K562 (cell line): ENCODE results near the gene CD93. TPM values are rescaled to one million over a fixed set of nuclear protein-coding genes. Genes with fewer than 3 reads are reported as not detected.

Source experiments
- ATAC-seq: fragments of 200-7000 bp; cut with Tn5 transposase; 3 replicates; pipeline ENCODE4 v1.9.1; 2020; ENCODE audit warnings: moderate library complexity
- BruUV-seq: library from RNA; stranded (reverse); fragments of 400-500 nt; replicated peaks from 2 replicates; lab custom pipeline; 2021; lab: Mats Ljungman, UMichigan
- CTCF ChIA-PET: fragments of 300-600 bp; formaldehyde crosslinking; extraction: SDS; loops from one replicate; lab custom pipeline; 2021; ENCODE audit warnings: low intra/inter-chr PET ratio; lab: Yijun Ruan, JAX
- POLR2A ChIA-PET: fragments of 300-600, 350-650 bp; sonication (Branson Sonifier 250); formaldehyde crosslinking; extraction: SDS; loops from one replicate; lab custom pipeline; 2021; ENCODE audit warnings: antibody characterized with exemption, inconsistent platforms; lab: Yijun Ruan, JAX
- DNase-seq, 4 experiments: peaks; one replicate each; pipeline versions ENCODE4 v3.0.0 to v3.0.0-alpha.2; 2011 to 2018; ENCODE audit warnings: low spot score in 3 of 4, mixed read lengths in 3 of 4; ENCODE audit errors: extremely low read depth in 1 of 4
- FAIRE-seq: peaks from 2 replicates; lab custom pipeline; 2011; peaks lifted over from hg19 to GRCh38; lab: Jason Lieb, UNC
- H2AFZ ChIP-seq: 2 replicates; pipeline ENCODE4 v1.6.0; 2011; ENCODE audit warnings: low read depth, low read length, control low read depth, inconsistent platforms
- H3K27ac ChIP-seq: fragments of 200-600 bp; 3 replicates; pipeline ENCODE4 v1.8.0; 2011; ENCODE audit warnings: low read depth, mild to moderate bottlenecking, control low read depth, inconsistent platforms, low read length, moderate library complexity, mixed read lengths; ENCODE audit errors: extremely low read depth
- H3K27me3 ChIP-seq, 2 experiments: fragments of 300-600 bp in 1 of 2; 2 replicates in 1 of 2; 3 replicates in 1 of 2; pipeline versions ENCODE4 v1.6.0 to v1.8.0; 2011; ENCODE audit warnings: inconsistent platforms in 2 of 2, low read length in 2 of 2, mild to moderate bottlenecking in 1 of 2, mixed read lengths in 1 of 2, moderate library complexity in 1 of 2; ENCODE audit not compliant: control insufficient read depth in 2 of 2, insufficient read depth in 2 of 2
- H3K36me3 ChIP-seq: fragments of 300-600 bp; 3 replicates; pipeline ENCODE4 v1.8.0; 2011; ENCODE audit warnings: mild to moderate bottlenecking, low read length, inconsistent platforms; ENCODE audit not compliant: control insufficient read depth, insufficient read depth
- H3K4me1 ChIP-seq, 2 experiments: fragments of 200-600 bp in 1 of 2; replicated peaks in 1 of 2; 2 replicates in 1 of 2; 3 replicates in 1 of 2; pipeline versions ENCODE4 v1.5.1 to v1.8.0; 2011; ENCODE audit warnings: inconsistent platforms in 2 of 2, low read length in 2 of 2, mild to moderate bottlenecking in 1 of 2, mixed read lengths in 1 of 2, moderate library complexity in 1 of 2; ENCODE audit not compliant: control insufficient read depth in 2 of 2, insufficient read depth in 2 of 2
- H3K4me2 ChIP-seq: 2 replicates; pipeline ENCODE4 v1.6.1; 2011; ENCODE audit warnings: low read length, control low read depth, inconsistent platforms, mixed read lengths; ENCODE audit not compliant: insufficient read depth
- H3K4me3 ChIP-seq: fragments of 200-600 bp; sonication (generic), shearing (Covaris generic); 2 replicates; pipeline ENCODE4 v1.5.1; 2016; ENCODE audit warnings: control low read depth, inconsistent platforms
- H3K79me2 ChIP-seq: fragments of 200-600 bp; 3 replicates; pipeline ENCODE4 v1.8.0; 2011; ENCODE audit warnings: low read length, inconsistent platforms; ENCODE audit not compliant: control insufficient read depth, insufficient read depth
- H3K9ac ChIP-seq, 2 experiments: 2 replicates each; pipeline versions ENCODE4 v1.6.0 to v1.6.1; 2011; ENCODE audit warnings: low read depth in 2 of 2, low read length in 2 of 2, control low read depth in 1 of 2, inconsistent platforms in 1 of 2, mild to moderate bottlenecking in 1 of 2, mixed read lengths in 1 of 2; ENCODE audit not compliant: insufficient read depth in 1 of 2
- H3K9me1 ChIP-seq: one replicate; pipeline ENCODE4 v1.6.0; 2011; ENCODE audit warnings: inconsistent platforms, mild to moderate bottlenecking, low read length, moderate library complexity; ENCODE audit not compliant: control insufficient read depth, insufficient read depth
- H3K9me3 ChIP-seq: replicated peaks from 2 replicates; pipeline ENCODE4 v1.5.1; 2011; ENCODE audit warnings: low read depth, low read length, inconsistent platforms; ENCODE audit not compliant: control insufficient read depth, insufficient read depth
- H4K20me1 ChIP-seq: replicated peaks from 2 replicates; pipeline ENCODE4 v1.6.1; 2011; ENCODE audit warnings: low read length, inconsistent platforms, mixed read lengths; ENCODE audit not compliant: control insufficient read depth, insufficient read depth
- E2F6 ChIP-seq, 2 experiments: IDR thresholded peaks; 2 replicates each; pipeline ENCODE4 v1.6.1; 2011; ENCODE audit warnings: borderline replicate concordance in 1 of 2, control low read depth in 1 of 2, low read depth in 1 of 2, low read length in 1 of 2, mild to moderate bottlenecking in 1 of 2, mixed read lengths in 1 of 2, moderate library complexity in 1 of 2; ENCODE audit not compliant: insufficient read depth in 1 of 2, insufficient read length in 1 of 2, poor library complexity in 1 of 2, severe bottlenecking in 1 of 2; ENCODE audit errors: extremely low read depth in 1 of 2
- EP300 ChIP-seq: IDR thresholded peaks from 2 replicates; pipeline ENCODE4 v1.6.1; 2012; ENCODE audit warnings: low read length, improper control_type of control experiment
- FOXK1 ChIP-seq: sonication (generic); formaldehyde crosslinking; IDR thresholded peaks from 2 replicates; pipeline ENCODE4 v1.8.0; 2022; ENCODE audit warnings: missing genetic modification reagents, mild to moderate bottlenecking, borderline replicate concordance
- MLX ChIP-seq, 2 experiments: fragments of 450-650 bp in 1 of 2; sonication (generic) in 1 of 2; formaldehyde crosslinking; conservative IDR thresholded peaks; 2 replicates each; pipeline versions ENCODE4 v1.4.0 to v1.8.1; 2020 to 2022; ENCODE audit warnings: mild to moderate bottlenecking in 1 of 2, missing genetic modification reagents in 1 of 2
- NELFE ChIP-seq: IDR thresholded peaks from 2 replicates; pipeline ENCODE4 v1.6.1; 2011; ENCODE audit warnings: mild to moderate bottlenecking; ENCODE audit not compliant: insufficient read depth, insufficient read length
- NEUROD1 ChIP-seq: fragments of 150-350 bp; IDR thresholded peaks from 2 replicates; pipeline ENCODE4 v1.6.1; 2014; ENCODE audit warnings: borderline replicate concordance, low read length, low read depth; ENCODE audit not compliant: partially characterized antibody
- PHB ChIP-seq: fragments of 250-450 bp; sonication (Bioruptor Pico); IDR thresholded peaks from 2 replicates; pipeline ENCODE4 v1.5.0; 2021
- SAP30 ChIP-seq: fragments of 200-600 bp; sonication (generic); IDR thresholded peaks from 2 replicates; pipeline ENCODE4 v1.6.1; 2012; ENCODE audit warnings: borderline replicate concordance, low read depth, mild to moderate bottlenecking, moderate library complexity, low read length, control low read depth, inconsistent platforms; ENCODE audit not compliant: insufficient read depth, poor library complexity, severe bottlenecking
- SRSF1 ChIP-seq: fragments of 200-400 bp; formaldehyde crosslinking; IDR thresholded peaks from 2 replicates; pipeline ENCODE4 v1.6.1; 2017; ENCODE audit warnings: mild to moderate bottlenecking, low read depth, low read length, moderate library complexity
- ZBED1 ChIP-seq: IDR thresholded peaks from 2 replicates; pipeline ENCODE4 v1.6.1; 2014
- ZBTB12 ChIP-seq: fragments of 250-450 bp; sonication (Bioruptor Pico); IDR thresholded peaks from 2 replicates; pipeline ENCODE4 v1.4.0; 2020
- ZNF232 ChIP-seq: sonication (generic); formaldehyde crosslinking; IDR thresholded peaks from 2 replicates; pipeline ENCODE4 v1.8.0; 2022; ENCODE audit warnings: mild to moderate bottlenecking, missing genetic modification reagents
- ZNF282 ChIP-seq: sonication (generic); formaldehyde crosslinking; IDR thresholded peaks from 2 replicates; pipeline ENCODE4 v1.8.1; 2023; ENCODE audit warnings: missing genetic modification reagents
- WGBS: fragments of 100-300 bp; shearing (Covaris generic); methylation state at CpG from one replicate; pipeline ENCODE4 v1.1.6; 2016; ENCODE audit warnings: low coverage, mixed read lengths; ENCODE audit not compliant: insufficient coverage; ENCODE audit errors: missing lambda C conversion rate; 5-methylcytosine and 5-hydroxymethylcytosine counted together
- in situ Hi-C: fragments of 300-500 bp; cut with MboI; formaldehyde crosslinking; loops from 4 replicates; pipeline ENCODE4 v1.15.0; 2018; ENCODE audit warnings: inconsistent platforms, mixed read lengths
- intact Hi-C: fragments of 100-400 bp; cut with micrococcal nuclease; formaldehyde crosslinking; loops from 2 replicates; pipeline ENCODE4 v1.14.2; 2022
- polyA plus RNA-seq, 8 experiments: library from polyadenylated mRNA; depleted of rRNA in 4 of 8; stranded (reverse) in 5 of 8; unstranded in 3 of 8; fragments of >200 nt; fragmentation: Nextera tagmentation in 2 of 8; fragmentation: Illumina TruSeq in 1 of 8; extraction: Ambion mirVana in 2 of 8; extraction: Trizol in 1 of 8; gene quantifications; 2 replicates each; pipeline versions ENCODE4 v1.2.1 to v1.2.3, GENCODE V29; 2011 to 2014; ENCODE audit warnings: inconsistent platforms in 1 of 8, missing spikeins in 1 of 8
- total RNA-seq, 7 experiments: library from RNA; depleted of rRNA in 6 of 7; stranded (reverse); fragments of >200 nt in 6 of 7; fragmentation: Illumina TruSeq in 2 of 7; extraction: Trizol in 2 of 7; gene quantifications; 2 replicates each; pipeline versions ENCODE4 v1.2.1 to v1.2.3, GENCODE V29; 2011 to 2021; ENCODE audit warnings: low replicate concordance in 1 of 7

The CD93 gene
- total and polyA plus RNA-seq, 9 of the 15 experiments (the other 6 are each of a cell fraction or from before 2014, with no cell fraction given), result 0.03 to 0.20 (median 0.05) TPM

- POLR2A ChIA-PET, result interaction anchor here (0.8 to 2.6 kb wide), 4 partner anchors 12 to 47 kb away, joined by 3 to 9 read pairs (median 4); no protein-coding TSS in a partner anchor
- no TSS peak for BruUV-seq
- no peak overlapping the region for H2AFZ ChIP-seq
- TF ChIP-seq SAP30, result no peak
- no peak for TF ChIP-seq PHB (CRISPR knock-in tag)
- TF ChIP-seq FOXK1, result no peak
- no peak for TF ChIP-seq SRSF1
- no peak for TF ChIP-seq EP300
- no peak for TF ChIP-seq ZBED1
- no peak for TF ChIP-seq NEUROD1
- TF ChIP-seq E2F6 (IDR thresholded peaks at IDR 0.05; ENCODE audit: borderline replicate concordance in 1 of 2, extremely low read depth in 1 of 2, insufficient read depth in 1 of 2, insufficient read length in 1 of 2, low read depth in 1 of 2, low read length in 1 of 2, poor library complexity in 1 of 2, severe bottlenecking in 1 of 2), result no peak
- no peak for TF ChIP-seq ZBTB12 (CRISPR knock-in tag)
- no peak for TF ChIP-seq ZNF282
- TF ChIP-seq MLX (CRISPR knock-in tag; conservative IDR thresholded peaks at IDR 0.05), result no peak
- no peak for TF ChIP-seq NELFE
- TF ChIP-seq ZNF232 (CRISPR knock-in tag), result no peak
- WGBS, result 66% methylated on average over 5 of the region's 9 CpGs
- no peaks in the 10 kb centered on the region for H3K36me3 ChIP-seq
- H3K4me1 ChIP-seq, result peaks cover 28% of the 10 kb centered on the region in 2 experiments; a peak in 4 of 5 replicates
- H3K4me3 ChIP-seq, result no peak overlapping the region
- DNase-seq (no peak), ATAC-seq (no peak), FAIRE-seq (no peak)
- no peak overlapping the region for H3K27ac ChIP-seq
- H3K4me2 ChIP-seq, result no peak overlapping the region
- intact Hi-C loops, result no loop called here
- CTCF ChIA-PET, result interaction anchor here (0.6 kb wide), 1 partner anchor 396 kb away, joined by 3 read pairs; no protein-coding TSS in a partner anchor
- H3K9ac ChIP-seq, result no peak overlapping the region
- H3K9me3 ChIP-seq, result no peaks in the 10 kb centered on the region
- H3K27me3 ChIP-seq, result no peaks in the 10 kb centered on the region
- in situ Hi-C loops, result no loop called here
- no peaks in the 10 kb centered on the region for H4K20me1 ChIP-seq
- no peaks in the 10 kb centered on the region for H3K9me1 ChIP-seq
- H3K79me2 ChIP-seq, result no peaks in the 10 kb centered on the region
Observed at GRCh38 chr20:23111944-23112342, 25.8 kb upstream of the CD93 start.
